B cell (primary cell): ENCODE measurements around the gene SOX8.

Experiments
- CTCF ChIP-seq: fragments of 200-600 bp; IDR thresholded peaks from one replicate; pipeline ENCODE4 v1.8.0; 2022; ENCODE audit warnings: antibody characterized with exemption, mild to moderate bottlenecking
- EZH2 ChIP-seq: IDR thresholded peaks from 2 replicates; pipeline ENCODE4 v1.6.1; 2012; ENCODE audit warnings: borderline replicate concordance, low read depth, mild to moderate bottlenecking, moderate library complexity, low read length; ENCODE audit not compliant: insufficient read depth, poor library complexity, severe bottlenecking

- TF ChIP-seq CTCF = no peak
- TF ChIP-seq EZH2 = no peak
These were observed 26.5 kb downstream of the SOX8 start for GRCh38 chr16:1008085-1008484.
